Adrenal gland (tissue), 12 donors: ENCODE data around the gene FTSJ3. TPM values are rescaled to one million over a fixed set of nuclear protein-coding genes. Genes with fewer than 3 reads are reported as not detected.

Source experiments
- DNase-seq, 7 donors: peaks; one replicate each; pipeline ENCODE4 v3.0.0-alpha.2; 2019 to 2020
- H3K27ac ChIP-seq, 5 donors: fragments of 200-600 bp; sonication (generic) in 4 of 5; 1 replicate in 3 of 5; 2 replicates in 2 of 5; pipeline versions ENCODE4 v1.5.1 to v1.8.0; 2016 to 2020; ENCODE audit warnings: mild to moderate bottlenecking in 1 of 5
- H3K27me3 ChIP-seq: fragments of 200-600 bp; 2 replicates; pipeline ENCODE4 v1.8.0; 2021
- H3K36me3 ChIP-seq, 2 donors: fragments of 200-600 bp; replicated peaks in 1 of 2; 1 replicate in 1 of 2; 2 replicates in 1 of 2; pipeline versions ENCODE4 v1.5.1 to v1.8.0; 2018 to 2022
- H3K4me1 ChIP-seq, 2 donors: fragments of 200-600 bp; replicated peaks in 1 of 2; 1 replicate in 1 of 2; 2 replicates in 1 of 2; pipeline versions ENCODE4 v1.5.1 to v1.8.0; 2018 to 2021
- H3K4me3 ChIP-seq, 4 donors: fragments of 200-600 bp; sonication (generic) in 3 of 4; one replicate each; pipeline ENCODE4 v1.5.1; 2016 to 2018
- H3K9me3 ChIP-seq, 3 donors: fragments of 200-600 bp; sonication (generic) in 1 of 3; replicated peaks in 1 of 3; 1 replicate in 2 of 3; 2 replicates in 1 of 3; pipeline versions ENCODE4 v1.5.1 to v1.8.0; 2016 to 2021
- CTCF ChIP-seq, 6 experiments: fragments of 450-650 bp in 4 of 6; fragments of 200-600 bp in 2 of 6; sonication (generic) in 1 of 6; IDR thresholded peaks; 1 replicate in 5 of 6; 2 replicates in 1 of 6; pipeline versions ENCODE4 v1.5.1 to v1.8.0; 2016 to 2021; ENCODE audit warnings: antibody characterized with exemption in 6 of 6, mild to moderate bottlenecking in 2 of 6, moderate library complexity in 1 of 6
- POLR2A ChIP-seq, 2 donors: fragments of 450-650 bp; IDR thresholded peaks; one replicate each; pipeline ENCODE4 v1.6.1; 2017; ENCODE audit warnings: antibody characterized with exemption in 2 of 2, mild to moderate bottlenecking in 2 of 2, moderate library complexity in 1 of 2
- WGBS, 4 donors: extraction: QIAGEN DNeasy Blood & Tissue Kit in 2 of 4; methylation state at CpG; one replicate each; pipeline versions ENCODE4 v1.1.5 to v1.1.7; 2013 to 2017; 5-methylcytosine and 5-hydroxymethylcytosine counted together
- intact Hi-C, 2 donors: fragments of 100-400 bp; cut with DNase I; formaldehyde crosslinking; loops; one replicate each; pipeline versions ENCODE4 v1.14.1 to v1.15.0; 2022 to 2023
- polyA plus RNA-seq, 3 donors: library from polyadenylated mRNA; stranded (reverse); fragments of 200-250 nt in 2 of 3; fragments of 350-450 nt in 1 of 3; fragmentation: Illumina TruSeq in 1 of 3; extraction: RNeasy Lipid Tissue Mini Kit (QIAGEN cat#74804) in 1 of 3; gene quantifications; one replicate each; pipeline ENCODE4 v1.2.3, GENCODE V29; 2013 to 2014
- total RNA-seq, 9 donors: library from RNA; depleted of rRNA in 4 of 9; stranded (reverse); fragments of >200 nt in 4 of 9; fragments of 120-200 nt in 1 of 9; fragmentation: NEBNext Ultra II Directional in 1 of 9; extraction: Animal tissue kit (Norgen Biotek cat#: 25700) in 1 of 9; gene quantifications; one replicate each; pipeline versions ENCODE4 v1.1.0 to v1.2.4, GENCODE V29; 2013 to 2023
- donor health status: healthy with polysubstance abuse.
- donor health status: Bipolar disorder and iron deficiency.
- donor health status: DM: yes; HTN: yes; CAD: no.
- donor health status: DM: no; HTN: no; CAD: no.
- donor health status: DM: no; HTN: no; CAD: no.
- donor health status: DM: yes; HTN: yes; CAD: no.

FTSJ3 gene
- total and polyA plus RNA-seq, 12 donors: 19.4 to 56.1 (median 43.2) TPM

DNA sequence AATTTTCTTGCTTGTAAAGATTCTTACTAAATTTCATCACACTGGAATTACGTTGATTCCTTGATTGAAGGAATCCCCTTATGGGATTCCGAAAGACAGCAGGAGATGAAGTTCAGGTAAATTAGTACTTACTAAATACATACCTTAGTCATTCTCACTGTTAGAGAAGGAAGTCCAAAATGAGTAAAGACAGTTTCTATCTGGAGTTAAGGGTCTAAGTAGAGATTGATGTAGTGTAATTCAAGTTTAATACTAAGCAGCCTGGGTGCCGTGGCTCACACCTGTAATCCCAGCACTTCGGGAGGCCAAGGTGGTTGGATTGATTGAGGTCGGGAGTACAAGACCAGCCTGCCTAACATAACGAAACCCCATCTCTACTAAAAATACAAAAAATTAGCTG, 43.9 kb downstream of the FTSJ3 start:
- Histone ChIP-seq H3K27me3 (no peaks in the 10 kb centered on the region), H3K4me1 (peaks cover 0 to 60% of the 10 kb centered on the region in 2 donors), H3K27ac (no peak overlapping the region), H3K36me3 (peaks cover 0 to 20% of the 10 kb centered on the region in 2 donors), H3K4me3 (no peak overlapping the region), H3K9me3 (no peaks in the 10 kb centered on the region)
- TF ChIP-seq CTCF (IDR thresholded peaks at IDR 0.05) (no peak), POLR2A (IDR thresholded peaks at IDR 0.05) (no peak)
- 75 to 92% (median 83%) methylated on average over 6 of the region's 6 CpGs for WGBS, 4 donors
- DNase-seq: no peak
- intact Hi-C loops: no loop called here

GRCh38 chr17:63780928-63781327, 46.5 kb downstream of the FTSJ3 start:
- Histone ChIP-seq H3K4me3 (no peak overlapping the region), H3K9me3 (no peaks in the 10 kb centered on the region), H3K27me3 (no peaks in the 10 kb centered on the region), H3K4me1 (peaks cover 2 to 67% of the 10 kb centered on the region in 2 donors), H3K27ac (peak overlapping the region in 3 of 5 donors; percentile 13 to 58 (median 29)), H3K36me3 (peaks cover 0 to 13% of the 10 kb centered on the region in 2 donors)
- 93 to 97% (median 97%) methylated on average over 4 of the region's 4 CpGs for WGBS, 4 donors
- intact Hi-C loops: no loop called here
- TF ChIP-seq CTCF (IDR thresholded peaks at IDR 0.05) (no peak), POLR2A (IDR thresholded peaks at IDR 0.05) (no peak)
- DNase-seq: no peak

GRCh38 chr17:63780507-63780906, 47.0 kb downstream of the FTSJ3 start:
- TF ChIP-seq POLR2A (IDR thresholded peaks at IDR 0.05) (peak in 1 of 2 donors; percentile 45), CTCF (IDR thresholded peaks at IDR 0.05) (no peak)
- Histone ChIP-seq H3K36me3 (peaks cover 0 to 13% of the 10 kb centered on the region in 2 donors), H3K4me3 (no peak overlapping the region), H3K27ac (peak overlapping the region in 4 of 5 donors; percentile 29 to 66 (median 46)), H3K9me3 (no peaks in the 10 kb centered on the region), H3K4me1 (peaks cover 5 to 67% of the 10 kb centered on the region in 2 donors), H3K27me3 (no peaks in the 10 kb centered on the region)
- WGBS, 4 donors: 46 to 56% (median 50%) methylated on average over 1 of the region's 1 CpG
- DNase-seq: peak in 5 of 7 donors; percentile 37 to 57 (median 44)
- intact Hi-C loops: no loop called here

- intact Hi-C loops: no loop called here
- WGBS, 4 donors: 19 to 29% (median 24%) methylated on average over 8 of the region's 8 CpGs
- peak overlapping the region in 1 of 4 donors; percentile 86 for H3K4me3 ChIP-seq
- no peak for TF ChIP-seq CTCF (IDR thresholded peaks at IDR 0.05)
- no peak for TF ChIP-seq POLR2A (IDR thresholded peaks at IDR 0.05)
- H3K4me1 ChIP-seq: peaks cover 28 to 53% of the 10 kb centered on the region in 2 donors
- no peaks in the 10 kb centered on the region for H3K9me3 ChIP-seq
- peaks cover 0 to 13% of the 10 kb centered on the region in 2 donors for H3K36me3 ChIP-seq
- peak overlapping the region in 3 of 5 donors; percentile 97 to 99 (median 99) for H3K27ac ChIP-seq
- DNase-seq: no peak
- no peaks in the 10 kb centered on the region for H3K27me3 ChIP-seq
Measured at GRCh38 chr17:63775420-63775819, 52.0 kb downstream of the FTSJ3 start.
